Epithelial cell of prostate (primary cell): ENCODE data around the gene RALB.

Experiments used
- DNase-seq: peaks from one replicate; pipeline ENCODE4 v3.0.0-alpha.2; 2011; ENCODE audit warnings: low read depth, low spot score
- H3K27ac ChIP-seq: fragments of 450-650 bp; 2 replicates; pipeline ENCODE4 v1.5.1; 2017; ENCODE audit warnings: mild to moderate bottlenecking

RALB gene

GRCh38 chr2:120252225-120253020, at the start of gene RALB:
TSS of gene RALB (plus strand) at chr2:120252852. CDS start at chr2:120278665, 25,813 bp downstream.
- DNase-seq: peak; percentile 85
- H3K27ac ChIP-seq: peak within 1 kb of the TSS; percentile 90

GRCh38 chr2:120203251-120204021, 49.2 kb upstream of the RALB start:
- no peak overlapping the region for H3K27ac ChIP-seq
- DNase-seq: no peak

GRCh38 chr2:120204022-120204405, 48.6 kb upstream of the RALB start:
- no peak for DNase-seq
- no peak overlapping the region for H3K27ac ChIP-seq

- no peak overlapping the region for H3K27ac ChIP-seq
- no peak for DNase-seq
Measured at GRCh38 chr2:120204417-120204816, 48.2 kb upstream of the RALB start.

GRCh38 chr2:120204945-120205670, 47.5 kb upstream of the RALB start:
- no peak for DNase-seq
- no peak overlapping the region for H3K27ac ChIP-seq

GRCh38 chr2:120206022-120206581, 46.5 kb upstream of the RALB start:
- no peak for DNase-seq
- no peak overlapping the region for H3K27ac ChIP-seq

- no peak overlapping the region for H3K27ac ChIP-seq
Measured at GRCh38 chr2:120208381-120209353, 44.0 kb upstream of the RALB start.

GRCh38 chr2:120209427-120210269, 43.0 kb upstream of the RALB start:
- no peak overlapping the region for H3K27ac ChIP-seq
- DNase-seq: no peak

More at GRCh38 chr2:120208381-120209353, 44.0 kb upstream of the RALB start:
- no peak for DNase-seq

GRCh38 chr2:120210270-120210693, 42.4 kb upstream of the RALB start:
- no peak for DNase-seq
- H3K27ac ChIP-seq: no peak overlapping the region

- H3K27ac ChIP-seq: no peak overlapping the region
- no peak for DNase-seq
Measured at GRCh38 chr2:120218181-120218580, 34.5 kb upstream of the RALB start.

- H3K27ac ChIP-seq: no peak overlapping the region
- DNase-seq: no peak
Measured at GRCh38 chr2:120219291-120219690, 33.4 kb upstream of the RALB start.

- no peak overlapping the region for H3K27ac ChIP-seq
- DNase-seq: no peak
Measured at GRCh38 chr2:120219766-120220165, 32.9 kb upstream of the RALB start.

- no peak overlapping the region for H3K27ac ChIP-seq
Measured at GRCh38 chr2:120220756-120221155, 31.9 kb upstream of the RALB start.

GRCh38 chr2:120221616-120222015, 31.0 kb upstream of the RALB start:
- H3K27ac ChIP-seq: no peak overlapping the region
- no peak for DNase-seq

More at GRCh38 chr2:120220756-120221155, 31.9 kb upstream of the RALB start:
- DNase-seq: no peak

- DNase-seq: no peak
- H3K27ac ChIP-seq: peak overlapping the region; percentile 90
Measured at GRCh38 chr2:120222186-120223033, 30.2 kb upstream of the RALB start.

- H3K27ac ChIP-seq: peak within 1 kb of the TSS; percentile 90
- no peak for DNase-seq
Measured at GRCh38 chr2:120223034-120223912, 29.4 kb upstream of the RALB start, which contains the start of gene TMEM185B. TSS of gene TMEM185B (minus strand) at chr2:120223400. CDS start at chr2:120222976, 424 bp downstream.
